Esophagus mucosa (tissue), 1 donor: ENCODE measurements around the gene CDH23. TPM values are rescaled to one million over a fixed set of nuclear protein-coding genes. Genes with fewer than 3 reads are reported as not detected.

Experiments used
- ATAC-seq: fragments of 200-7000 bp; cut with Tn5 transposase; one replicate; pipeline ENCODE4 v1.9.1; 2020
- total RNA-seq: library from RNA; stranded (reverse); gene quantifications from one replicate; pipeline ENCODE4 v1.2.4, GENCODE V29; 2023
- donor health status: DM: yes; HTN: yes; CAD: no.

CDH23 gene
- total RNA-seq, 1 donor from 2014 or later, result 1.3 TPM

DNA sequence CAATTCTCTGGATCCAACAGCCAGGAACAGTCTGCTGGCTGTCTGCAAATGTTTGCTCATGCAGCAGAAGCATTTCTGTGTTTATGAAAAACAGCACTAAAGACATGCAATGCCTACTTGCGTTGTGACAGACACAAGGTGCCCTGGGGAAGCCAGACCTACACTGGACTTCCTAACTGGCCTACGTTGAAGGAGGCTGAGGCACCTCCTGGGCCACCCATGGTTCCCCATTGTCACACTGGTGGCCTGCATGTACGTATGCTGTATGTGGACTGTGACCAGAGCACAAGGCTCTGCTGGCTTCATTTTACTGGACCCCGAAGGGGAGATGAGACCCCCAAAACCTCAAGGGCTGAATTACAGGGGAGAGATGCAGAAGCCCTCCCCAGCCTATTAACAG, 426.6 kb downstream of the CDH23 start:
- no peak for ATAC-seq

DNA sequence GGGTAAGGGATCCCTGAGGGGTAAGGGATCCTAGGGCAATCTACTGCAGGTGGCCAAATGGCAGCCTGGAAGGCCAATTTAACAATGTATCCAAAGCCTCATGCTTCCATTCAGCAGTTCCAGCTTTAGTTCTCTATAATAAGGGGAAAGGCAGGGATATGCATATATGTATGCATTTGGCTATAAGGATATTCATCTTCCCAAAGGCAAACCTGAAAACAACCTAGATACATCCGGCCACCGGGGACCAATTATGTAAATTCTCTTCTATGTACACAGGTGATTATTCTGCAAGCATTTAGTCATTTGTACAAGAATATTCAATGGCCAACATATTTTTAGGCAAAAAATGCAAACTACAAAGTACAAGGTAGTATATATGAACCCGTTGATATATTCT, 427.6 kb downstream of the CDH23 start:
- no peak for ATAC-seq

DNA sequence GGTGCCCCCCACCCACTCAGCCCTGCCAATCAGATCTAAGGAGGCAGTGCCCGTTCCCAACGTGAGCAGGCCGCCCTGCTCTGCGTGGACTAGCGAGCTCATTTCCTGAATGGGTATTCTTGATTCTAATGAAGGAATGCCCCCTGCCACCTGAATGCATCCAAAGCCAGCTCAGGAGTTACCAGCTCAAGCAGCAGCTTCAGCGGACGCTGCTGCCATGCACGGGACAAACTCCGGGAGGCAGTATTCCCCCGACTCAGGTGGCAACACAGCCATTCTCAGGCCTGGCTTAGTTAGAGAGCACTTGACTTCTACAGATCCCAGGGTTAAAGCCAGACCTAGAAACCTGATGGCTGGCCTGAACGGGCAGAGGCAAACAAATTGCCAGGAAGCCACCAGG, 428.5 kb downstream of the CDH23 start:
- ATAC-seq, result no peak

DNA sequence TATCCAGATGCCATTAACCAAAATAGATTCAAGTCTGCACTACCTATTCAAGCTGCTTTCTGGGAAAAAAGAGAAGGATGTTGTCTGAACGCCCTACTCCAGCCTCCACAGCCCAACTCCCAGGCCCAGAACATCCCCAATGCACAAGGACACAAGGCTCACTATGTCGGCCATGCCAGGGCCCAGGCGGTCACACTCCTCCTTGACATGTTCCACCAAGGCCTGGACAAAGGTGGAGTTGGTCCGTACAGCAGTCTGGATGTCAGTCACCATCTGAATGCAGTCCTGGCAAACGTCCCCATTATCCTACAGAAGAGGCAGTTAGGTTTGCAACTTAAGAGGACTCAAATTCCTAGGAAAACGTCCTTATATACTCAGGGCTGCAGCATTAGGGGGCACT, 431.1 kb downstream of the CDH23 start:
- ATAC-seq, result no peak

DNA sequence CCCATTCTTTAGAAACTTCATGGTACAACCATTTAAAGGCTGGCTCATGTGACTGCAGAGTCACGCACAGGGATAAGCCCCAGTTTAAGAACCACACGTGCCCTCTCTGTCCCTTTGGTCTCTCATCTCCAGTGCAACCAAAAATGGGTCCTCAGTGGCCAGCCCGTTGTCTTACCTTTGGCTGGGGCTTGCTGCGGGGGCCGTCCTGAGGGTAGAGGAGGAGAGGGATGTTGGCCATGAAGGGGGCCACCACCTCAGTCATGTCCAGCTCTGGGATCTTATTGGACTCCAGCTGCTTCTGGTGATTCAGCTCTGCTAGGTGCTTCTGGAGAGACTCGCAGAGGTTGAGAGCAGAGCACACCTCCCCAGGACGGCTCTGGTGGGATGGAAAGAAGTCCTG, 432.0 kb downstream of the CDH23 start:
- no peak for ATAC-seq

DNA sequence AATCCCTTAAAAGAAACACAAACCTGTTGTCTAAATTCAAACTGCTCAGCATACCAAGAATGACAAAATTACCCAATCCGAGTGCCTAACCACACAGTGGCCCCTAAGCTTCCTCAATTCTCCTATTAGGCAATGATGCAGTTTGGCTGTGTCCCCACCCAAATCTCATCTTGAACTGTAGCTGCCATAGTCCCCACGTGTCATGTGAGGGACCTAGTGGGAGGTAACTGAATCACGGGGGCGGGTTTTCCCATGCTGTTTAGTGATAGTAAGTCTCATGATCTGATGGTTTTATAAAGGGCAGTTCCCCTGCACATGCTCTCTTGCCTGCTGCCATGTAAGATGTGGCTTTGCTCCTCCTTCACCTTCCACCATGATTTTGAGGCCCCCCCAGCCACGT, 432.5 kb downstream of the CDH23 start:
- no peak for ATAC-seq

DNA sequence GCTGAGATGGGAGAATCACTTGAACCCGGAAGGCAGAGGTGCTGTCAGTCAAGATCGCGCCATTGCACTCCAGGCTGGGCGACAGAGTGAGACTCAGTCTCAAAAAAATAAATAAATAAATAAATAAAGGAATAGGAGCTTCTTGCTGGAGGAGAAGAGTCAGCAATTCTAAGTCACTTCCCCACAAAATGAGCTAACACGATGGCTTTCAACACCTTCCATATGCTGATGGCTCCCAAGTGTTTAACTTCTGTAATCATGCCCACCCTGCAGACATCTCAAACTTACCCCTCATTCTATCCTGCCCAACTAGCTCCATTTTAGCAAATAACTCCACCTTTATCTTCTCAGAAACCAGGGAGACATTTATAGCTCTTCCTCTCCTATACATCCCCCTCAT, 433.2 kb downstream of the CDH23 start:
- ATAC-seq, result no peak

DNA sequence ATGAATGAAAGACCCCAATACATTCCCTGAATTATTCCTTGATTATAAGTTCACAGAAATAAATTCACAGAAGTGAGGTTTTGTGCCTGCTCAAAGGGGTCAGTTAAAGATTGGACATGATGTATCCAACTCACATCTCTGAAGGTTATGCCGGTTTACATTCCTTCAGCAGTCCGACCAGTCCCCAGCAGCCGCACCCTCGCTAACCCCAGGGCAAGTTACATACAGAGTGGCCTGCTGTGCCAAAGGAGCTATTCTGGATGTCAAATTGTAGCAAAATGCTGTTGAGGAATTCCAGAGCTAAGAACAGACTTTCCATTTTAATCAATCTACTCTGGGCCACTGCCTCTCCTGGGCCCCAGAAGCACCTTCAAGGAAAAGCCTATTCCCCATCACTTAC, 434.0 kb downstream of the CDH23 start:
- peak; percentile 35 for ATAC-seq

DNA sequence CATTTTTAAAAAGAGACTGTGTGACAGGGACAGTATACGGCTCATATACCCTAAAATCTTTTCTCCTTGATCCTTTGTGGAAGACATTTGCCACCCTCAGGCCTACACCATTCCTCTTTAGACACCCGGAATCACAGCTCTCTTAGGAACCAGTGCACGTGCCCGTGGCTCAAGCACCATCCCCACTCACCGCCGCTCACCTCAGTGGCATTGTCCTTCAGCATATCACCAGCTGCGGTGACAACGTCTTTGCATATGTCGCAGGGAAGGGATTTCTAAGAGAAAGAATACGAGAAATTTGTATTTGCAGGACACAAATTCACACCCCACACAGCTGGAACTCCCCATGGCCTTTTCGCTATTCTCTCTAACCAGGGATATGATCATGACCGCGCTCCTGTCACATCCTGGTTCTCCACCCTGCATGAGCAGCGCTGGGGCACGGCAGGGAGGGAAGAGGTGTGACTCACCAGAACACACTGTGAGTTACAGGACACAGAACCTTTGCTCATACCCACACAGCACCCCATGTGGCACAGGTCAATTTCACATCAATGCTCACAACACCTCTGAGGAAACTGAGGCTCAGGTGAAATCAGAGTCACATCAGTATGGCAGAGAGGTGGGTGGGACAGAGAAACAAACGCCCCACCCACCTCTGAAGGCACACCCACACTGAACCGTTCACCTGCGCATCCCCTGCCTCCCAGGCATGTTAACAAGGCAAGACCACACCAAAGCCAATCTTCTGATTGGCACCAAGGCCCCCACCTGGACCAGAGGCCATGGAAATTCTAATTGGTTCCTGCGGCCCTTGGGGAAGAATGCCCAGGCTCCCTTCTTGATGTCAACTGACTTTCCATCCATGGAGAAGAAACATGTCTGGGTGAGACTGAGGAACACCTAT, 435.2 kb downstream of the CDH23 start:
- peak; percentile 94 for ATAC-seq

DNA sequence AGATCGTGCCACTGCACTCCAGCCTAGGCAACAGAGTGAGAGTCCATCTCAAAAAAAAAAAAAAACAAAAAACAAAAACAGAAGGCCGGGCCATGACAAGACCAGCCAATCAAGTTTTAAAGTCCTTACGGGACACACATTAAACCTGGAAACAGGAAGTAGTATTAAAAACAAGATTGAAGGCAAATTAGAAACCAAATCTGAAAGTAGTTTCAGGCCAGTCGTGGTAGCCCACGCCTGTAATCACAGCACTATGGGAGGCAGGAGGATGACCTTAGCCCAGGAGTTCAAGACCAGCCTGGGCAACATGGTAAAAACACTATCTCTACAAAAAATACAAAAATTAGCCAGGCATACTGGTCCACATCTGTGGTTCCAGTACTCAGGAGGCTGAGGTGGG, 436.2 kb downstream of the CDH23 start:
- ATAC-seq, result no peak

DNA sequence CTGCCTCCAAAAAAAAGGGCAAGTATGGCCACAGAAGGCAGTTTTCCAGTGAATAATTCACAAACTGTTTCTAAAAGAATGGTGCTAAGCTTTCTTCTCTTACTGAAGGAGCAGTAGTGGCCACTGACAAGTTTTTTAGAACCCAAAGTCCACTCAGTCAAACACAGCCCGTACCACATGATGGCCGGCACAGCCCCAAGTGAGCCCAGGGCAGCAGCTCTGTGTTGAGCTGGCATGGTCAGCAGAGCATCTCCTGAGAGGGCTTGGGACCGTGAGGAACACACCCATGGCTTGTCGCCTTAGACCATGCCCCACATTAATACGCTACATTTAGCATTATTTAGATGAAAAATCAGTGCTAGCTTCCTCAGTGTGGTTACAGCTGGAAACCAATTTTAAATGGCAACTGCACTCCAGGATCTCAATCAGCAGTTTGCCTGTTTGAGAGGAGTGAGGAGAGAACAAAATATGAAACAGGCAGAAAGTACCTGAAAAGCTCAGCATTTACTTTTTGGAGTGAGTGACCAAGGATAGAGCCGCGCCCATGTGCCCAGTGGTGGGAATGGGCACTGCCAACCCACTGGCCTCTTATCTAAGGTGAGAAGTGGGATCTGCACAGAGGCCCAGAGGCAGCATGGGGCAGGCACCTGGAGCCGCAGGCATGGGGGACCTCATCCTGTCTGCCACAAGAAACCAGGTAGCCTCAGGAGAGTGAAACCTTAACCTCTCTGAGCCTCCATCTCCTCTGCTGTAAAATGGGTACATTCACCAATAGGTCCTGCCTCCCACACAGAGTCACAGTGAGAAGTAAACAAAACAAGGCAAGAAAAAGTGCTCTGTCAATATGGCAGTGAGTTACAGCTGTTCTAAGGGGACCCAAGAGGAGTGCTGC, 437.0 kb downstream of the CDH23 start:
- ATAC-seq, result no peak

DNA sequence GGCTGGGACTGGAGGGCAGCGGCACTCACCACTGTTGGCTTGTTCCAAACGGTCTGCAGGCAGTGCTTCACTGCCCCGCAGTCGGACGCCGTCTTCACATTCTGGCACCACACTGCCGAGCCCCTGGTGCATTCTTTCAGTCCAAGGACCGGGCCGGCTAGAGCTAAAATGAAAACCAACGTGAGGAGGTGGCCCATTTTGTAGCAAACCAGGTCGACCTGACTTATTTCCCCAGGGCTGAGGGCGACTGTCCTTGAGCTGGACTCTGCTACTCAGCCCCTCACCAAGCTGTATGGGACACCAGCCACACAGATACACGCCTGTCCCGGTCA, 437.6 kb downstream of the CDH23 start:
- ATAC-seq, result no peak

DNA sequence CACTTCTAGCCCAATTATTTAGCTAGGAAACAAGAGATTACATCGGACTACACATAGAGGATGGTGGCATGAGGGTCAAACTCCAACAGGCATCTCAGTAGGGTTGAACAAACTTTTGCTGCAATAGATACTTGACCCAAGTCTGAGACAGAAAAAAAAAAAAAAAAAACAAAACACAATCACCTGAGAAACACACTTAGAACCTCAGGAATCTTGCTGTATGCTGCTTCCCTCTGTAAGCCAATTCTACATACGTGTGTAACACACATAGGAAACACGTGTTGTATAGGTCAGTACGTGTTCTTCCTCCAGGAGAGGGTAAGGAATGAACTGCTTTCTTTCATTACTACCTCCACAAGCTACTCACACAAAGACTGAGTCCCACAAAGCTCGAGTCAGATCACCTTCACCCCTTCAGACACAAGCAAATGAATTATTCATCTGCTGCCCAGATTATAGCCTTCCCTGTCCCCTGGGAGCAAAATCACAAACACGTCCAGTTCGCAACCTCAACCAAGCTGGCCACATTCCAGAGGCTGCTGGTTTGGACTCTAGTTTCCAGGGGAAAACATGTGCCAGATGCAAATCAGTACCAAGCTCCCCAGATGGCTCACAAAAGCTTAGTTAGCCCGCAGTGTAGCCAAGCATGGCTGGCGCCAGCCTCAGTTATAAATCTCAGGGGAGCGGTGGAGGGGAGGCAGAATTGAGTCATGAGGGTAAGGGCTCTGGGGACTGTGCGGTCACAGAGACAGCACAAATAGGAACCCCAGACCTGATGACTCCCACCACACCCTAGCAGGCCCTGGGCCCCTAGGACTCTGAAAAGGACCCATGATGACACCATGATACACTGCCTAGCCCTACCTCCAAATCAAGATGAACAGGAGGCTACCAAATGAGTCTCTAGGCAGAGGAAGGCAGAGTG, 439.2 kb downstream of the CDH23 start:
- ATAC-seq, result peak; percentile 48

DNA sequence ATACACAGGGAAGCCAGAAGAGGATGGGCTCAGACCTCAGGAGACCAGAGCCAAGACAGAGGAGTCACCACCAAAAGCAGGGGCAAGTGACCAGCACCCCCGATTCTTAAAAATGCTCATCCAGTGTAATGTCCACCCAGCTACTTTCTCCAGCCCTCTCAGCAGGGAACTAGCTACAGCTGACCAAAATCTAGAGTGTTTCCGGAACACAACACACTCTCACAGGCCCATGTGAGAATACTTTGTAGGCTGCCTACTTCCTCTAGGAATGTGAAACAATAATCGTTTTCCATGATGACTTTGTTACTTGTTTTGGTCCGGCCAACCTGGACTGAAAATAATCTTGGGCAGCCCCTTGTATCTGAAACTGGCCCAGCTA, 439.9 kb downstream of the CDH23 start:
- ATAC-seq, result no peak

DNA sequence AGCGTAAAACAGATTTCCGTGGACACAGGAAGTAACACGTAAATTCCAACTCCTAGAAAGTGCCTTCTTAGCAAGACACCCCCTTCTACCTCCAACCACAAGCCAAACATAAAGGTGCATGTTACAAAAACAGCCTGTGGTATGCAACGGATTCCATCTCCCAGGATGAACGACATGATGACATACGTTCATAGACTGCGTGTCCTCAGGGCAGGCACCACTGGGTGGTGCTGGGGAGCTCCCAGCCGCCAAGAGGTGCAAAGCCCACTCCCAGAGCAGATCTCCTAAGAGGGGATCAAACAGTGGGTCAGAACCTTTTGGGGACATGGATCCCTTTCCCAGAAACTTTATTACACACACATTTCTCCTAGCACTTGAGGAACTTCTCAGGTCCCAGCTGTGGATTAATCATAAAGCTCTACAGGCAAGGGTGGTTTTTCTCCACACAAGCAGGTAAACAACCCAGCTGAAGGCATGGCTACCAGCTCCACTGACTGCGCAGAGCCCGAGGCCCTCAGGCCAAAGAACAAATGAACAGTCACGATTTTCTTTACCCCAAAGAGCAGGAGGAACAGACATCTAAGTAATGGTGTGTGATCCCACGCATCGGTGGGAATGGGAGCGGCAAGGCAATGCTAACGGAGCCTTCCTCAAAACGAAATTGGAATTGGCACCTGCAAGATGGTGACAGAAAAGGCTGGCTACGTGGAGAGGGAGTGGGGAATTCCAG, 440.5 kb downstream of the CDH23 start:
- no peak for ATAC-seq

DNA sequence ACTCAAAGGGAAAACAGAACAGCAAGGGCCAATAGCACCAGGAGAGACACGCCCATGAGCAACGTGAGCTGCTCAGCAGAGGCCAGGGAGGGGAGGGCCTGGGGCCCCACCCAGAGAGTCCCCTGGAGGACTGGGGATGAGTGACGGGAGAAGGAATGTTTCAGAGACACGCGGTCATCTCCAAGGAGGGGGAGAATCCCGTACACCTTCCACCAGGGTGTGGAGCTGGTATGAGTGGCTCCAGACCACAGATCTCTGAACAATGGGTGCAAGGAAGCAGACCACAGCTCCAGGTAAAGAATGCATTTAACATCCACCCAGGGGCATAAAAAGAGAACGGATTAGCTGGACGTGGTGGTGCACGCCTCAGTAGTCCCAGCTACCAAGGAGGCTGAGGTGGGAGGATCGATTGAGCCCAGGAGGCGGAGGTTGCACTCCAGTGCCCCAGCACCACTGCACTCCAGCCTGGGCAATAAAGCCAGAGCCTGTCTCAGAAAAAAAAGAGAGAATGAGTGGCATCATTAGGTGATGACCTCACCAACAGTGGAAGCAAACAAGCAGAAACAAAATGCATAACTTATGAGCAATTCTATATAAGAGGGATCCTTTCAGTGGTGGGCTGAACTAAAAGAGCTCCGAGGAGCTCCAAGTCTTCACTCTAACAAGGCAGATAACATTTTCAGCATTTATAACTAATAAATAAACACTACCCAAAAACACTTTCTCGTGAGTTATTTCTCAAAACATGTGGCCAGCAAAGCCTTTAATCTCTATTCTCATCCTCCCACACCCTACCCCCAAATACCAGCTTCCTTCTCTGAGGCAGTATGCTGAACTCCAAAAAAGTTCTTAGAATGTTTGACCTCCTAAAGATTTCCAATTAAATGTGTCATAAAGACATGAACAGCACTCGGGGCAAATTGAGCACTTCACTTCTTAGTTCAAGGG, 441.8 kb downstream of the CDH23 start:
- peak; percentile 69 for ATAC-seq

DNA sequence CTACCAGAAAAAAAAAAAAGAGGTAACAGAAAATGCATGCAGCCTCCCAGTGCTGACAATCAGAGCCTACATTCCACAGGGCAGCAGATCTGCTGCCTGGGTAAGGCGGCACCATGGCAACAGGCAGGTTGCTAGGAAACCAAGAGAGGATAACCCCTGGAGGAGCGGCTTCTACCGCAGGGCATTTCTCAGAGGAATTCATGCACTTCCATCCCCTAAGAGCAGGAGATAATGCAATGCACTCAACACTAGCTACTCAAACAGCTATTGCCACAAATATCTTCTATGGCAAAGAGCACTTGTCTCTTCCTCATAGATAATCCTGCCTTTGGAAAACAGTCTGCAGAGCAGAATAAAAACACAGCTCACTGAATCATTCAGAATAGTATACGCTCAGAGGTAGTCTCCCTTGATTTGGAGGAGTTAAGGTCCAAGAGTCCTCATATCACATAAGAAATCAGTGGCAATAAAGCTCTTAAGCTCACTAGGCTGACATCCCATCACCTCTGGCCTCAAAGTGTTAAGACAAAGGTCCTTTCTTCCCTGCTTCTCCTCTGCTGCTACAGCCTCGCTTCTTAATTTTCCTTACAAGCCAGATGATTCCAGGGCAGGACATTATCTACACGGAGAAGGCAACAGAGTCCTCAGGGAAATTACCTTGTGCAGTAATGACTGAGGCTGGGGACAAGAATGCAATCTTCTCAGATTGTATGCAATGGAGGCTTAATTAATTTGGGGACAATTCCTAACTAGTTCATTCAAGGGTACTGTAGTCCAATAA, 443.6 kb downstream of the CDH23 start:
- ATAC-seq, result peak; percentile 30

DNA sequence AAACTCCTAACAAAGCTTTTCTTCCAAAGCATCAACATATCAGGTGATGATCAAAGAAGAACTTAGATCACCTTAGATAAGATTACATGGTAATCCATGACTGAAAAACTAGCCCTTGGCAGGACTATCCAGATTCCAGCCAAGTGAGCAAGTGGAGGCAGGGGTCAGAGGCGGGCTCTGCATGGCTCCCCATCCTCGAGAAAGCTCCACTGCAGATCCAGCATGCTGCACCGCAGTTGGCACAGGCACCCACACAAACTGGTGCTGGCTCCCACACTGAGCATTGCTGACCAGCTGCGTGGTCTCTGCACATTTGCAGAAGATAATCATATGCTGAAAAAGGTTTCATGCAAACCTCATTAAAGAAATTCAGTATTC, 444.2 kb downstream of the CDH23 start:
- ATAC-seq, result no peak

DNA sequence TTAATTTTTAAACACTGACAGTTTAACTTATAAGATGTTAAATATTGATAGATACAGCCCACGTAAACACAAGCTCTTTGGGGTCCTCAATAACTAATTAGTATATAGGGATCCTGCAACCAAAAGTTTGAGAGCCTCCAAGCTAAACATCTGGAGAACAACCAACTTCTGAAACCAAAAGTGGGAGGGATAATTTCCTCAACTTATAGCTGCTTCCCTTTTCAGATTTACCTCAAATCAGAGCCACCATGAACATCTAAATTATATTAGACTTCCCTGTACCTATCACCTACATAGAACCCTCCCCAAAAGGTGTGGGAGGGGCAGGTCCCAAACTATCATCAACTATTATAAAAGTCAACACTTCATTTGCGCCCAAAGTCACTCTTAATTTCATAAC, 445.7 kb downstream of the CDH23 start:
- no peak for ATAC-seq
